Suppressor macrophage treated with lipopolysaccharide for 1 hour (primary cell): ENCODE data around the gene RIT1.
A peak's percentile ranks its signal among the peaks of the same experiment; 100 is the strongest.

Source experiments
- DNase-seq, 3 donors: peaks; one replicate each; pipeline ENCODE4 v3.0.0-alpha.2; 2020 to 2022

Gene RIT1, protein sequence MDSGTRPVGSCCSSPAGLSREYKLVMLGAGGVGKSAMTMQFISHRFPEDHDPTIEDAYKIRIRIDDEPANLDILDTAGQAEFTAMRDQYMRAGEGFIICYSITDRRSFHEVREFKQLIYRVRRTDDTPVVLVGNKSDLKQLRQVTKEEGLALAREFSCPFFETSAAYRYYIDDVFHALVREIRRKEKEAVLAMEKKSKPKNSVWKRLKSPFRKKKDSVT

DNA sequence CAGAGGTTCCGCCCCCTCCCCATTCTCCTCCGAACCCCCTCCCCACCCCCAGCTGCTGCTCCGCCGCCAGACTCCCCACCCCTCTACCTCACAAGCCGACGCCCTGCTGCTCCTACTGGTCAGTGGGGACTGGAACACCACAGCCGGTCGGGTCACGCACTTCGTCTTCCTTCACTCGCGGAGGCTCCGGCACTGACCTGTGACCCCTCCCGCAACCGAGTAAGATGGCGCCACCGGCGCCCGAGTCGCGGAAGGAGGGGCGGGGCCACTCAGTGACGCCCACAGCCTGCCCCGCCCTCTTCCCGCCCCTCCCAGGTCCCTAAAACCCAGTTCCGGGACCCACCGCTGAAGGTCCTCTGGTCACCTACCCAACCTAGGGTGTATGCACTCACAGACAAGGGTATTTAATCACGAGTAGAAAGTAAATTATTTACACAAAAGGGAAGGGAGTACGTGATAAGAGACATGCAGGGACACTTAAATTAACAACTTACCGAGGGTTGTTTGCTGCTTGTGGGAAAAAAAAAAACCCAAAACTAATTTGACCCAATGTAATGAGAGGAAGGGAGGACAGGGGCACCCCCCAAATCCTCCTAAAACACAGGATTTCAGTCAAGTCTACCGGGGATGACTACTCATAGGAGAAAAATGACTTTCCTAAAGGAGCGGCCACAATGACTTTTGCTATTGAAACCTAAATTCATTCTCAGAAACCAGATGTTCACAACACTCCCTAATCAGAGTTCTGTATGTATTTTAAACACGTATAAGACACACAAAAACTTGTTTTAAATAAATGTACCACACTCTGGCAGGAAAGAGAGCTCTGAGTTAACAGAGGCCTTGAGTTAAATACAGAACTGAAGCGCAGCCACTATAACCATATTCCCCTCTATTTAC lies at the start of gene RIT1:
TSS of gene RIT1 (minus strand) at position 194 of the 900 bp plus-strand sequence. CDS start 588 bp downstream, outside the sequence.
- peak; percentile 91 to 97 (median 95) for DNase-seq

DNA sequence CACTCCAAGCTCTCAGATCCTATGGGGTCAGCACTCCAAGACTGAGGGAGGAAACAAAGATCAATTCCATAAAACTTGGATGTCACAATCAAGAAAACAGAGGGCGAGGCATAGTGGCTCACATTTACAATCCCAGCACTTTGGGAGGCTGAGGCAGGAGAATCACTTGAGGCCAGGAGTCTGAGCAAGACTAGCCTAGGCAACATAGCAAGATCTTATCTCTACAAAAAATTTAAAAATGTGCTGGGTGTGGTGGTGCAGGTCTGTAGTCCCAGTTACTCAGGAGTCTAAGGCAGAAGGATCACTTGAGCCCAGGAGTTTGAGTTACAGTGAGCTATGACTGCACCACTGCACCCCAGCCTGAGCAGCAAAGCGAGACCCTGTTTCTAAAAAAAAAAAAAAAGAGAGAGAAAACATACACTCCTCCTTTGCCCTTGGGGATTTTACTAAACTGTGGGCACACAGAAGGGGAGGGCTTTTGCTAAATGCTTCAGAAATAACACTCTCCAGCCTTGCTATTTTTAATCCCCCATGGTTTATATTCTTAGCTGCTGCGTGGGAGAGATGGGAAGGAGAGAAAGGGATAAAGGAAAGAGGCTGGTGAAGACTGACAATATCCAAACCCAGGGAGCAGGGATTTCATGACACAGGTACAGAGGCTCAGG lies 49.1 kb upstream of the RIT1 start:
- no peak for DNase-seq

DNA sequence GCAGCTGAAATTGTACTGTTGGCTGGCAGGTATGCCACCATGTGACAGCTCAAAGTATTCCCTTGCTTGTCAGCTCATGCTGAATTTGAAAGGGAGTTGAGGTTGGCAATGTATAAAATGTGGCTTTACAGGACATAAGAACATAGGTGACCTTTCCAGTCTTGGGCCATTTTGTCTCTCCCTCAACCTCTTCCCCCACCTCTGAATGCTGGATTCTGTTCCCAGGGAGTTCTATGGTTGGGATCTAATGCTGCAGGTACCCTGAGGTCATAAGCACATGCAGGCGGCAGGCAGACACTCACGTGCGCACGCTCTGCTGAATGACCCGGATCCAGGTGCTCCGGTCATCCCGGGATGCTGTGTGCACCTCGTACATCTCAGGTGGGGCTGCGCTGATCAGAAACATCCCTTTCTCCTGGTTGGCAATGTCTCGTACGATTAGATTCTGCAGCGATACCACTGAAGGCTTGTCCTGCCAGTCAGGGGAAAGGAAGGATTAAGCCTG lies 46.3 kb upstream of the RIT1 start:
- peak in 1 of 3 donors; percentile 7 for DNase-seq

GRCh38 chr1:155954645-155955044 lies 43.5 kb upstream of the RIT1 start:
- no peak for DNase-seq

GRCh38 chr1:155952505-155952890 lies 41.3 kb upstream of the RIT1 start:
- DNase-seq = no peak

- no peak for DNase-seq
Measured at GRCh38 chr1:155951753-155952504, 40.8 kb upstream of the RIT1 start.

DNA sequence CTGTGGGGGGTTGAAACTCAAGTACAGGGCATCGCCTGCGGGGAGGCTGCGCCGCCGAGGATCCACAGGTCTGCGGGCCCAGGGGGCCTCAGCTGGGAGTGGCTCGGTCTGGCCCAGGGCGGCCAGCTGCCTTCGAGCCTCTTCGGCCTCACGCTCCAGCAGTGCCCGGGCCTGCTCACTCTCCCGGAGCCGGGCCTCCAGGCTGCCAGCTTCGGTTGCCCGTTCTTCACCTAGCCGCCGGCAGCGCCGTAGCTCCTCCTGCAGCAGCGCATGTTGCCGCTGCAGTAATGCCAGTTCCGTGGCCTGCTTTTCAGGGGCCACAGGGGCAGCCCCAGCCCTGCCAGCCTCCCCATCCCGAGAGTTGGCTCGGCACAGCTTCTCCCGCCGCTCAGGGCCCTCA lies 39.7 kb upstream of the RIT1 start:
- no peak for DNase-seq

- no peak for DNase-seq
Measured at GRCh38 chr1:155947741-155948140, 36.6 kb upstream of the RIT1 start.

DNA sequence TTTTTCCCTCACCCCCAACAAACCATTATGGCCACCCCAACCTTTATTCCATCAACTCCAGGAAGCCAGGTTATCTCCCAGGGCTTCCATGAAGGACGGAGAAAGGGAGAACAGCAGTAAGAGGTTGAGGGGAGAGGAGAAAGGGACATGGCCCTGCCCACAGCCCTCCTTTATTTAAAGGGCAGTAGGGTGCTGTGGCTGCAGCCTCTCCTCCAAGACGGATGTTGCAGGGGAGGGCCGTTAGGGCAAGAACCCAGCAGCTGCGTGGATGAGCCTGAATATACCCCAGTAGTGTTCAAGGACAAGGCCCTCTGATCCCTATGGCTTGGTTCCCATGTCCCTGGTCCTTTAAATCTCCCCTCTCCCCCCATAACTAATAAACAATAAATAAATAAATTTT lies 36.1 kb upstream of the RIT1 start:
- DNase-seq = no peak

DNA sequence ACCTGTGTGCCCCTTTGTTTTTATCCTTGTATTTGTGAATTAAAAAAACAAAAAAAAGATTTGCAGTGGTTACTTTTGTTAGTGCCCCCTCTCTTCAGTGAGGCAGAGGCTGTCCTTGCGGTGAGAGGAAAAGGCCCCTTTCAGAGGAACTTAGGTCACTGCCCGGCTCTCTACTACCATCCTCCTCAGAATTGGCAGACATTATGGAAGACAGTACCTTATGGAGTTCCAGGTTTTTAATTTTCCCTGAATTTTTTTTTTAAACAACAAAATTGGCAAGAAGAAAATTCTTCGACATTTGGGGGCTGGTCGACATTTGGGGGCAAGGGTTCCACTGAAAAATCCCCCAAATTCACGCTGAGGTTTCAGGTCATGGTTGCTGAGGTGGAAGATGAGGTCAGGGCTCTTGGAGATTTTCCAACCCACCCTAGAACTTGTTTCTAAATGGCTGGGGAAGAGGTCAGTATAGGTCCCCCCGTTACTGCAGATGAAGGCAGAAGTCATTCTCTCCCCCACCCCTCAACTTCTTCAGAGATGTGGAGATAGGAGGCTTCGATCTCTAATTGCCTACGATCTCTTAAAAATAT lies 35.6 kb upstream of the RIT1 start:
- DNase-seq = no peak

- peak in 1 of 3 donors; percentile 47 for DNase-seq
Measured at GRCh38 chr1:155944444-155944799, 33.3 kb upstream of the RIT1 start.

DNA sequence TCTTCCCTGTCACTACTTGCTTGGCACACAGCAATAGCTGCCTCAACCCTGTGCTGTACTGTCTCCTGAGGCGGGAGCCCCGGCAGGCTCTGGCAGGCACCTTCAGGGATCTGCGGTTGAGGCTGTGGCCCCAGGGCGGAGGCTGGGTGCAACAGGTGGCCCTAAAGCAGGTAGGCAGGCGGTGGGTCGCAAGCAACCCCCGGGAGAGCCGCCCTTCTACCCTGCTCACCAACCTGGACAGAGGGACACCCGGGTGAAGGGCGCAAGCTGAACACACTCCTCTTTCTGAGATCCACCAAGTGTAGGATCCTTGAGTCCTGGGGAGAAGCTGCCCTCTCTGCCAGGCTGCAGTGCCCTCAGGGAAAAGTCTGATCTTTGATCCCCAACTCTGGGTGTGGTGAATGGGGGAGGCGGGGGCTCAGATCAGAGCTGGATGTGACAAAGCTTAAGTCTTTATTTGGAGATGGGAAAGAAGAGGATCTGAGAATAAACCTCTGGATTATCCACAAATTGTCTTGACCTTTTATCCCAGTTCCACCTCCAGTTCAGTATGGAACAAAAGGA lies 31.5 kb upstream of the RIT1 start:
- no peak for DNase-seq

DNA sequence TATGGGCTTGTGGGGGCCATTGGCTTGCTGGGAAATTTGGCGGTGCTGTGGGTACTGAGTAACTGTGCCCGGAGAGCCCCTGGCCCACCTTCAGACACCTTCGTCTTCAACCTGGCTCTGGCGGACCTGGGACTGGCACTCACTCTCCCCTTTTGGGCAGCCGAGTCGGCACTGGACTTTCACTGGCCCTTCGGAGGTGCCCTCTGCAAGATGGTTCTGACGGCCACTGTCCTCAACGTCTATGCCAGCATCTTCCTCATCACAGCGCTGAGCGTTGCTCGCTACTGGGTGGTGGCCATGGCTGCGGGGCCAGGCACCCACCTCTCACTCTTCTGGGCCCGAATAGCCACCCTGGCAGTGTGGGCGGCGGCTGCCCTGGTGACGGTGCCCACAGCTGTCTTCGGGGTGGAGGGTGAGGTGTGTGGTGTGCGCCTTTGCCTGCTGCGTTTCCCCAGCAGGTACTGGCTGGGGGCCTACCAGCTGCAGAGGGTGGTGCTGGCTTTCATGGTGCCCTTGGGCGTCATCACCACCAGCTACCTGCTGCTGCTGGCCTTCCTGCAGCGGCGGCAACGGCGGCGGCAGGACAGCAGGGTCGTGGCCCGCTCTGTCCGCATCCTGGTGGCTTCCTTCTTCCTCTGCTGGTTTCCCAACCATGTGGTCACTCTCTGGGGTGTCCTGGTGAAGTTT lies 30.8 kb upstream of the RIT1 start:
- DNase-seq = no peak

GRCh38 chr1:155940993-155941844 lies 30.1 kb upstream of the RIT1 start, which contains the start of gene RXFP4:
RXFP4 (plus strand) TSS chr1:155941638; CDS start chr1:155941710, 72 bp downstream.
- DNase-seq = peak in 2 of 3 donors; percentile 35 to 54

- DNase-seq = peak; percentile 57 to 64 (median 63)
Measured at GRCh38 chr1:155940482-155940992, 29.4 kb upstream of the RIT1 start.

- DNase-seq = peak; percentile 58 to 67 (median 65)
Measured at GRCh38 chr1:155938220-155938627, 27.1 kb upstream of the RIT1 start.

DNA sequence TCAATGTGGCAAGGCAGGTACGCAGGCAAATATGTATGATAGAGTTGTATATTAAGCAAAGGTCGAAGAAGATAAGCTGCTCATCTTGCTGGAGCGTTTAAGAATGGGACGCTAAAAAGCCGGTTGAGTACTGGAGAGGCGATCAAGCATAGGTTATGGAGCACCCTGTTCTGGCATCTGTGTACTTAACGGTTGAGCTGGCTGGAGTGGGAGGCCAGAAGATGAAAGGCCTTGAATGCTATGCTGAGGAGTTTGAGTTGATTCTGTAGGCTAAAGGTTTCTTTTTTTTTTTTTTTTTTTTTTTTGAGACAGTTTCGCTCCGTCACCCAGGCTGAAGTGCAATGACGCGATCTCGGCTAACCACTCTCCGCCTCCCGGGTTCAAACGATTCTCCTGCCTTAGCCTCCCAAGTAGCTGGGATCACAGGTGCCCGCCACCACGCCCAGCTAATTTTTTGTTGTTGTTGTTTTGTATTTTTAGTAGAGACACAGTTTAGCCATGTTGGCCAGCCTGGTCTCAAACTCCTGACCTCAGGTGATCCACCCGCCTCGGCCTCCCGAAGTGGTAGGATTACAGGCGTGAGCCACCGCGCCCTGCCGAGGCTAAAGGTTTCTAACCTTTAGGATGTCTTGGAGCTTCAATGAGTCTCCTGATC lies 23.9 kb upstream of the RIT1 start:
- no peak for DNase-seq

GRCh38 chr1:155934097-155934935 lies 23.2 kb upstream of the RIT1 start, which contains the start of gene KHDC4:
KHDC4 (minus strand) TSS chr1:155934413; CDS start chr1:155934373, 40 bp downstream.
- DNase-seq = peak; percentile 97 to 99 (median 99)
